ENCODE results near the gene SFR1.

SFR1 gene

GRCh38 chr10:104120903-104121484, 977 bp upstream of the SFR1 start:
- Histone ChIP-seq H3K36me3 (ENCODE audit: insufficient read depth, low read length) (no peaks in the 10 kb centered on the region), H3K4me1 (ENCODE audit: insufficient read depth, low read length) (peaks cover 14% of the 10 kb centered on the region), H3K9ac (ENCODE audit: low read depth, low read length) (peak overlapping the region; percentile 92), H3K9me3 (ENCODE audit: control insufficient read depth, insufficient read depth, low read length) (no peaks in the 10 kb centered on the region)

GRCh38 chr10:104122225-104123107, 495 bp downstream of the SFR1 start:
- H3K9ac ChIP-seq (ENCODE audit: low read depth, low read length): peak overlapping the region; percentile 89
- H3K4me1 ChIP-seq (ENCODE audit: insufficient read depth, low read length): peaks cover 14% of the 10 kb centered on the region
- H3K36me3 ChIP-seq (ENCODE audit: insufficient read depth, low read length): no peaks in the 10 kb centered on the region
- H3K9me3 ChIP-seq (ENCODE audit: control insufficient read depth, insufficient read depth, low read length): no peaks in the 10 kb centered on the region

DNA sequence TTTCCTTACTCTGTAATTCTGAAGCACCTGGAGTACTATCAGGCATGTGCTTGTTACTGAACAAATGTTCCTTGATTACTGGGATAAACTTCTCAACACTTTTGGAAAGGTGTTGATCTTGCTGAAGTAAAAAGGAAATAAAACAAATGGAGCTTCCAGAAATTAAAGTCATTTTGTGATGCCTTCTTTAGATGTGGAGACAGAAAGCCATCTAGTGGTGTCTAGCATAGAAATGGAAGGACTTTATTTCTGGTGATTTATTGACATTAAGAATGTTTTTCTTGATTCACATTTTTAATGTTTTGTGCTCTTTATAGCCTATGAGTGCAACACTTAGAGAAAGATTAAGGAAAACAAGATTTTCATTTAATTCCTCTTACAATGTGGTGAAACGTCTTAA, 1.4 kb downstream of the SFR1 start:
- Histone ChIP-seq H3K9ac (ENCODE audit: low read depth, low read length) (no peak overlapping the region), H3K4me1 (ENCODE audit: insufficient read depth, low read length) (peaks cover 14% of the 10 kb centered on the region), H3K9me3 (ENCODE audit: control insufficient read depth, insufficient read depth, low read length) (no peaks in the 10 kb centered on the region), H3K36me3 (ENCODE audit: insufficient read depth, low read length) (no peaks in the 10 kb centered on the region)

- Histone ChIP-seq H3K9me3 (ENCODE audit: control insufficient read depth, insufficient read depth, low read length) (no peaks in the 10 kb centered on the region), H3K4me1 (ENCODE audit: insufficient read depth, low read length) (0 out of 2 replicates have a peak, but pooled peaks cover 4% of the 10 kb centered on the region), H3K36me3 (ENCODE audit: insufficient read depth, low read length) (no peaks in the 10 kb centered on the region), H3K9ac (ENCODE audit: low read depth, low read length) (no peak overlapping the region)
Observed at GRCh38 chr10:104127411-104127810, 5.4 kb downstream of the SFR1 start.

DNA sequence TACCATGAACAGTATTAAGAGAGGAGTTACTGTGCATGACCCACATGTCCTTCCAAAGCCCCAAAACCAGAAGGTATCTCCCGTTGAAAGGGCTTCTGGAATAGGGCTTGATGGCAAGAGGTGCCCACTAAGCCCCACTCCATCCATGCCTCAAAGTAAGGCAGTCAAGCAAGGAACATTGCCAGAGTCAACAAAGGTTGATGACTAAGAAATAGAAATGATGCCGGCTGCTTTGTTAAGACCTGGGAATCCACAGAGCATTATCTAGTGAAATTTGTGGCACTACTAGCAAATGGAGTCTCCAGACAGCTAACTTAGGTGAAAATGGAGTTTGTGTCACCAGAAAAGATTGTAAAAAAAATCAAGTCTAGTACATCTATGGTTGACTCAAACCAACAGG, 6.2 kb downstream of the SFR1 start:
- Histone ChIP-seq H3K9me3 (ENCODE audit: control insufficient read depth, insufficient read depth, low read length) (no peaks in the 10 kb centered on the region), H3K9ac (ENCODE audit: low read depth, low read length) (no peak overlapping the region), H3K4me1 (ENCODE audit: insufficient read depth, low read length) (0 out of 2 replicates have a peak, but pooled peaks cover 4% of the 10 kb centered on the region), H3K36me3 (ENCODE audit: insufficient read depth, low read length) (no peaks in the 10 kb centered on the region)

DNA sequence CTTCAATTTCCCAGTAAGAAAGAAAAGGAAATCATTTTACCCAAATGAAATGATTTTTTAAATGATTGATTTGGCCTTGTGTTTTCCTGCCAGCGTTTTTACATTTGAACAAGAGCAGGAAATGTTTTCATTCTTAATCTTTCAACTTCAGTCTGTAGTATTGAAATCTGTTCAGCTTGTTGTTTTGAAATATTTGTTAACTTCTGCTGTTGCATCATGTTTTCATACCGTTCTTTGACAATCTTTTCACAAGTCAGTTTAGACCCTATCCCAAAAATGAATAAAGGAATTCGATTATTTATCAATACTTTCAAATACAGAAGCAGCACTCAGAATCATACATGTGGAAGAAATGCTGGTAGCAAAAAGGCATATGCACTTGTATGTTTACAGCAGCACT, 8.1 kb downstream of the SFR1 start:
- no peak overlapping the region for H3K9ac ChIP-seq (ENCODE audit: low read depth, low read length)
- H3K9me3 ChIP-seq (ENCODE audit: control insufficient read depth, insufficient read depth, low read length): no peaks in the 10 kb centered on the region
- H3K36me3 ChIP-seq (ENCODE audit: insufficient read depth, low read length): no peaks in the 10 kb centered on the region
- 0 out of 2 replicates have a peak, but pooled peaks cover 4% of the 10 kb centered on the region for H3K4me1 ChIP-seq (ENCODE audit: insufficient read depth, low read length)

DNA sequence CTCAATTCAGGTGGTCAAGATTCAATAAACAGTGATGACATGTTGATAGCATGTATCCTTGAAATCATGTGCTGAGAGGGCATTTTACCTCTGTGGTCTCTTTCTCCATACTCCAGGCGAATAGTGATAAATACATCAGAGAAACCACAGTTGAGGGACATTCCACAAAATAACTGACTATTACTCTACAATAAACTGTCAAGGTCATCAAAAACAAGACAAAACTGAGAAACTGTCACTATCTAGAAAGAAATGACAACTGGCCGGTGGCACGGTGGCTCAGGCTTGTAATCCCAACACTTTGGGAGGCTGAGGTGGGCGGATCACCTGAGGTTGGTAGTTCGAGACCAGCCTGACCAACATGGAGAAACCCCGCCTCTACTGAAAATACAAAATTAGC, 16.2 kb downstream of the SFR1 start:
- H3K4me1 ChIP-seq (ENCODE audit: insufficient read depth, low read length): no peaks in the 10 kb centered on the region; the same call in 1 of the 2 replicates
- H3K36me3 ChIP-seq (ENCODE audit: insufficient read depth, low read length): no peaks in the 10 kb centered on the region
- no peak overlapping the region for H3K9ac ChIP-seq (ENCODE audit: low read depth, low read length)
- no peaks in the 10 kb centered on the region; the same call in 1 of the 2 replicates for H3K9me3 ChIP-seq (ENCODE audit: control insufficient read depth, insufficient read depth, low read length)

DNA sequence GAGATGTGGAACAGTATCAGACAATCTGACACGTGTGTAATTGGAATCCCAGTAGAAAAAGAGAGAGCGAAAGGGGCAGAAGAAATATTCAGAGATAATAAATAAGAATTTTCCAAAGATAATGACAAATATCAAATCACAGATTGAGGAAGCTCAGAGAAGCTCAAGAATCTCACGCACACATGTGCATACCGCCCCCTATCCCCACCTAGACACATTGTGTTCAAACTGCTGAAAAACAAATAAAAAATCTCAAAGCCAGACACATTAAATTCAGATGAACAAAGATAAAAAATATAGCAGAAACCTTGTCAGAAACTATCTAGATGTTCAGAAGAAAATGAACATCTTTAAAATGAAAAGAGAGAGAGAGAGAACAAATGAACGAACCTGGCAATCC, 17.2 kb downstream of the SFR1 start:
- Histone ChIP-seq H3K4me1 (ENCODE audit: insufficient read depth, low read length) (no peaks in the 10 kb centered on the region; the same call in 1 of the 2 replicates), H3K9ac (ENCODE audit: low read depth, low read length) (no peak overlapping the region), H3K9me3 (ENCODE audit: control insufficient read depth, insufficient read depth, low read length) (no peaks in the 10 kb centered on the region; the same call in 1 of the 2 replicates), H3K36me3 (ENCODE audit: insufficient read depth, low read length) (no peaks in the 10 kb centered on the region)

DNA sequence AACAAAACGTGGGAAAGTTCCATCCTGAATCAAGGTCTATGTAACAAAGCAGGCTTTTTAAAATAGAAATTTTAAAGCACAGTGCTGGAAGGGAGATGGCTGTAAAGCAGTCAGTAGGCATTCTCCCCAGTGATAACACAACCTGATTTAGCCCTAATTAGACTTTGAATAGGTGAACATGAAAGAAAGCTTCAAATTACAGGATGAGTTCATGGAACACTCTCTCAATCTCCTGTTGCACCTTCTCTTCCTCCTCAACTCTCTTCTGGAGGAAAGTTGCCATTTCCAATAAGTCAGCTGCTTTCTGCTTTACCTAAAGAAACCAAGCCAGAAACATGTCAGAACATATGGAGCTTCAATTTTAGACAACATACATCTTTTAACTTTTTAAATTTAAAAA, 20.1 kb downstream of the SFR1 start:
- Histone ChIP-seq H3K9ac (ENCODE audit: low read depth, low read length) (no peak overlapping the region), H3K36me3 (ENCODE audit: insufficient read depth, low read length) (no peaks in the 10 kb centered on the region), H3K4me1 (ENCODE audit: insufficient read depth, low read length) (no peaks in the 10 kb centered on the region; the same call in 1 of the 2 replicates), H3K9me3 (ENCODE audit: control insufficient read depth, insufficient read depth, low read length) (no peaks in the 10 kb centered on the region)

DNA sequence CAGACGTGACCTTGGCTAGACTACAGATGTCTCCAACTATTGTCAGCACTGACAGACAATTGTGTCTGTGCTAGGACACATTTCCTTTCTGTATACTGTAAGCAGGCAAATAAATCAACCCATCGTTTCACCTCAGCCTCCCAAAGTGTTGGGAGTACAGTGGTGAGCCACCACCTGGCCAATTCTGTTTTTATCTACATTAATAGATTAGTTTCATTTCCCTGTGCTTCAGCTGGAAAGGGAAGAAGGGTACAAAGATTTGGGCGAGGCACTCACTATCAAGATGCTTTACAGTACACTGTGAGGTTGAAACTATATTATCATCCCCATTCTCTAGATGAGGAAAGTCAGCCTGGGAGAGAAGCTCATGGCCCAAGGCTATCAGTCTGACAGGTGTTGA, 21.9 kb downstream of the SFR1 start:
- H3K4me1 ChIP-seq (ENCODE audit: insufficient read depth, low read length): no peaks in the 10 kb centered on the region; the same call in 1 of the 2 replicates
- no peaks in the 10 kb centered on the region; the same call in 1 of the 2 replicates for H3K9me3 ChIP-seq (ENCODE audit: control insufficient read depth, insufficient read depth, low read length)
- no peaks in the 10 kb centered on the region for H3K36me3 ChIP-seq (ENCODE audit: insufficient read depth, low read length)
- H3K9ac ChIP-seq (ENCODE audit: low read depth, low read length): no peak overlapping the region

- no peaks in the 10 kb centered on the region; the same call in 1 of the 2 replicates for H3K4me1 ChIP-seq (ENCODE audit: insufficient read depth, low read length)
- no peak overlapping the region for H3K9ac ChIP-seq (ENCODE audit: low read depth, low read length)
- H3K9me3 ChIP-seq (ENCODE audit: control insufficient read depth, insufficient read depth, low read length): no peaks in the 10 kb centered on the region; the same call in 1 of the 2 replicates
- H3K36me3 ChIP-seq (ENCODE audit: insufficient read depth, low read length): no peaks in the 10 kb centered on the region
Observed at GRCh38 chr10:104144931-104145330, 23.0 kb downstream of the SFR1 start.

GRCh38 chr10:104146882-104147281, 24.9 kb downstream of the SFR1 start:
- peaks cover under 1% of the 10 kb centered on the region; the same call in 1 of the 2 replicates for H3K9me3 ChIP-seq (ENCODE audit: control insufficient read depth, insufficient read depth, low read length)
- H3K36me3 ChIP-seq (ENCODE audit: insufficient read depth, low read length): no peaks in the 10 kb centered on the region
- H3K4me1 ChIP-seq (ENCODE audit: insufficient read depth, low read length): no peaks in the 10 kb centered on the region; the same call in 1 of the 2 replicates
- H3K9ac ChIP-seq (ENCODE audit: low read depth, low read length): no peak overlapping the region

- no peak overlapping the region for H3K9ac ChIP-seq (ENCODE audit: low read depth, low read length)
- H3K9me3 ChIP-seq (ENCODE audit: control insufficient read depth, insufficient read depth, low read length): peaks cover 3% of the 10 kb centered on the region
- H3K4me1 ChIP-seq (ENCODE audit: insufficient read depth, low read length): no peaks in the 10 kb centered on the region
- no peaks in the 10 kb centered on the region for H3K36me3 ChIP-seq (ENCODE audit: insufficient read depth, low read length)
Observed at GRCh38 chr10:104150139-104150538, 28.2 kb downstream of the SFR1 start.

- Histone ChIP-seq H3K4me1 (ENCODE audit: insufficient read depth, low read length) (0 out of 2 replicates have a peak, but pooled peaks cover 6% of the 10 kb centered on the region), H3K9ac (ENCODE audit: low read depth, low read length) (no peak overlapping the region), H3K9me3 (ENCODE audit: control insufficient read depth, insufficient read depth, low read length) (peaks cover 3% of the 10 kb centered on the region), H3K36me3 (ENCODE audit: insufficient read depth, low read length) (no peaks in the 10 kb centered on the region)
Observed at GRCh38 chr10:104151737-104152136, 29.8 kb downstream of the SFR1 start.

DNA sequence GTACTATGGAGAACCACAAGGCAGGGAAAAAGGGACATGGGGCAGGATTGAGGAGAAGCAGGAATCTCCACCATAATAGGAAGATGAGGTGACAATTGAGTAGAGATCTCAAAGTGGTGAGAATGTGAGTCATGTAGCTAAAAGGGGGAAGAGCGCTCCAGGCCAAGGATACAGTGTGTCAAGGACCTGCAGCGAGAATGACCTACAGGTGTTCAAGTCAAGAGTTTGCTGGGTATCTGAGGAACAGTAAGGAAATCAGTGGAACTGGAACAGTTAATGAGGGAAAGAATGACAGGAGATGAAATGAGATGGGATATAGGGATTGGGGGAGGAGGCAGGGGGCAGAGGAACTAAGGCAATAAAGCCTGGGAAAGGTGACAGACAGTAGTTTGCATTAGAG, 33.6 kb downstream of the SFR1 start:
- no peak overlapping the region for H3K9ac ChIP-seq (ENCODE audit: low read depth, low read length)

More for the DNA sequence above, 33.6 kb downstream of the SFR1 start:
- Histone ChIP-seq H3K4me1 (ENCODE audit: insufficient read depth, low read length) (0 out of 2 replicates have a peak, but pooled peaks cover 10% of the 10 kb centered on the region), H3K36me3 (ENCODE audit: insufficient read depth, low read length) (no peaks in the 10 kb centered on the region), H3K9me3 (ENCODE audit: control insufficient read depth, insufficient read depth, low read length) (peaks cover 3% of the 10 kb centered on the region)

Data from ES-I3 (cell line).